Liver (tissue), 9 donors: Measurements from ENCODE around the gene ADGRD1. TPM values are rescaled to one million over a fixed set of nuclear protein-coding genes. Genes with fewer than 3 reads are reported as not detected.

Experiments
- DNase-seq: peaks from one replicate; pipeline ENCODE4 v3.0.0-alpha.2; 2017; ENCODE audit warnings: low spot score
- H3K27ac ChIP-seq, 2 donors: one replicate each; pipeline ENCODE4 v1.7.0; 2013; ENCODE audit warnings: inconsistent platforms in 2 of 2, low read length in 2 of 2, control low read depth in 1 of 2, low read depth in 1 of 2, mild to moderate bottlenecking in 1 of 2
- H3K27me3 ChIP-seq, 4 donors: one replicate each; pipeline versions ENCODE4 v1.6.1 to v1.7.0; 2013; ENCODE audit warnings: low read length in 3 of 4, inconsistent platforms in 1 of 4, mild to moderate bottlenecking in 1 of 4, moderate library complexity in 1 of 4; ENCODE audit not compliant: control insufficient read depth in 4 of 4, insufficient read depth in 4 of 4
- H3K36me3 ChIP-seq, 4 donors: one replicate each; pipeline versions ENCODE4 v1.6.1 to v1.7.0; 2013; ENCODE audit warnings: low read length in 3 of 4, mild to moderate bottlenecking in 3 of 4, low read depth in 1 of 4, moderate library complexity in 1 of 4; ENCODE audit not compliant: control insufficient read depth in 4 of 4, insufficient read depth in 3 of 4
- H3K4me1 ChIP-seq, 4 donors: one replicate each; pipeline versions ENCODE4 v1.6.1 to v1.7.0; 2013; ENCODE audit warnings: low read length in 3 of 4, mild to moderate bottlenecking in 3 of 4, moderate library complexity in 1 of 4; ENCODE audit not compliant: control insufficient read depth in 4 of 4, insufficient read depth in 4 of 4
- H3K4me3 ChIP-seq, 3 donors: one replicate each; pipeline versions ENCODE4 v1.6.1 to v1.7.0; 2013; ENCODE audit warnings: low read length in 3 of 3, control low read depth in 1 of 3, low read depth in 1 of 3, mild to moderate bottlenecking in 1 of 3
- H3K9ac ChIP-seq, 2 donors: one replicate each; pipeline ENCODE4 v1.7.0; 2013; ENCODE audit warnings: low read length in 2 of 2, mild to moderate bottlenecking in 2 of 2, moderate library complexity in 2 of 2, control low read depth in 1 of 2, low read depth in 1 of 2
- H3K9me3 ChIP-seq, 4 donors: one replicate each; pipeline versions ENCODE4 v1.6.1 to v1.7.0; 2013; ENCODE audit warnings: low read length in 3 of 4; ENCODE audit not compliant: control insufficient read depth in 4 of 4
- ATF3 ChIP-seq: IDR thresholded peaks from 2 replicates; pipeline ENCODE4 v1.6.1; 2016; ENCODE audit warnings: antibody characterized with exemption
- EGR1 ChIP-seq, 2 donors: IDR thresholded peaks; 2 replicates each; pipeline ENCODE4 v1.6.1; 2016 to 2018; ENCODE audit warnings: antibody characterized with exemption in 2 of 2, low read depth in 2 of 2
- FOXA2 ChIP-seq: IDR thresholded peaks from 2 replicates; pipeline ENCODE4 v1.6.1; 2016; ENCODE audit warnings: antibody characterized with exemption
- GABPA ChIP-seq, 2 donors: IDR thresholded peaks in 1 of 2; conservative IDR thresholded peaks in 1 of 2; 2 replicates each; pipeline ENCODE4 v1.6.1; 2016; ENCODE audit warnings: antibody characterized with exemption in 2 of 2, mild to moderate bottlenecking in 1 of 2, moderate library complexity in 1 of 2
- HNF4A ChIP-seq, 2 donors: conservative IDR thresholded peaks; 2 replicates each; pipeline ENCODE4 v1.6.1; 2016; ENCODE audit warnings: antibody characterized with exemption in 2 of 2, mild to moderate bottlenecking in 2 of 2
- HNF4G ChIP-seq: IDR thresholded peaks from 2 replicates; pipeline ENCODE4 v1.6.1; 2016; ENCODE audit warnings: antibody characterized with exemption
- MAX ChIP-seq: IDR thresholded peaks from 2 replicates; pipeline ENCODE4 v1.6.1; 2016; ENCODE audit warnings: antibody characterized with exemption
- RAD21 ChIP-seq, 2 donors: IDR thresholded peaks; 2 replicates each; pipeline ENCODE4 v1.6.1; 2016; ENCODE audit warnings: antibody characterized with exemption in 2 of 2, mild to moderate bottlenecking in 2 of 2
- REST ChIP-seq: IDR thresholded peaks from 2 replicates; pipeline ENCODE4 v1.6.1; 2016; ENCODE audit warnings: antibody characterized with exemption, mild to moderate bottlenecking
- RXRA ChIP-seq, 2 donors: IDR thresholded peaks; 2 replicates each; pipeline ENCODE4 v1.6.1; 2017 to 2018; ENCODE audit warnings: antibody characterized with exemption in 2 of 2, mild to moderate bottlenecking in 1 of 2
- TAF1 ChIP-seq: conservative IDR thresholded peaks from 2 replicates; pipeline ENCODE4 v1.6.1; 2016; ENCODE audit warnings: antibody characterized with exemption, mild to moderate bottlenecking
- ZBTB33 ChIP-seq: IDR thresholded peaks from 2 replicates; pipeline ENCODE4 v1.6.1; 2016; ENCODE audit warnings: antibody characterized with exemption
- WGBS: extraction: QIAGEN DNeasy Blood & Tissue Kit; methylation state at CpG from one replicate; pipeline ENCODE4 v1.1.7; 2013; 5-methylcytosine and 5-hydroxymethylcytosine counted together
- polyA plus RNA-seq, 2 donors: library from polyadenylated mRNA; stranded (reverse) in 1 of 2; unstranded in 1 of 2; fragments of 200-250 nt in 1 of 2; fragments of >200 nt in 1 of 2; fragmentation: Nextera tagmentation in 1 of 2; extraction: Ambion mirVana in 1 of 2; gene quantifications; one replicate each; pipeline versions ENCODE4 v1.2.1 to v1.2.3, GENCODE V29; 2013 to 2015
- total RNA-seq, 2 donors: library from RNA; depleted of rRNA; stranded (reverse); fragments of >200 nt; gene quantifications; one replicate each; pipeline ENCODE4 v1.2.3, GENCODE V29; 2014
- donor health status: healthy.
- donor health status: healthy.
- donor health status: healthy.
- donor health status: healthy.
- donor health status: healthy.

Gene ADGRD1
- total and polyA plus RNA-seq, 4 donors: 2.7 to 7.1 (median 4.6) TPM

GRCh38 chr12:131002216-131002631 lies 48.5 kb downstream of the ADGRD1 start:
- Histone ChIP-seq H3K4me1 (peaks cover 2 to 6% (median 5%) of the 10 kb centered on the region in 4 donors), H3K9me3 (no peaks in the 10 kb centered on the region), H3K27ac (no peak overlapping the region), H3K4me3 (no peak overlapping the region), H3K27me3 (no peaks in the 10 kb centered on the region), H3K9ac (no peak overlapping the region), H3K36me3 (no peaks in the 10 kb centered on the region)
- no peak for TF ChIP-seq ZBTB33
- no peak for TF ChIP-seq MAX
- TF ChIP-seq EGR1 (IDR thresholded peaks at IDR 0.05; ENCODE audit: low read depth in 2 of 2): no peak
- no peak for TF ChIP-seq GABPA (IDR thresholded peaks at IDR 0.05 in 1 of 2, conservative IDR thresholded peaks at IDR 0.05 in 1 of 2)
- WGBS: 88% methylated on average over 2 of the region's 2 CpGs
- no peak for DNase-seq

GRCh38 chr12:131003036-131003715 lies 49.5 kb downstream of the ADGRD1 start:
- DNase-seq: no peak
- H3K27me3 ChIP-seq: no peaks in the 10 kb centered on the region
- no peaks in the 10 kb centered on the region for H3K36me3 ChIP-seq
- H3K9ac ChIP-seq: no peak overlapping the region
- no peak for TF ChIP-seq EGR1 (IDR thresholded peaks at IDR 0.05; ENCODE audit: low read depth in 2 of 2)
- TF ChIP-seq MAX: no peak
- no peak for TF ChIP-seq HNF4G
- TF ChIP-seq RAD21 (IDR thresholded peaks at IDR 0.05): no peak
- no peak for TF ChIP-seq FOXA2
- TF ChIP-seq REST: no peak
- TF ChIP-seq ZBTB33: no peak
- no peak for TF ChIP-seq HNF4A (conservative IDR thresholded peaks at IDR 0.05)
- no peak for TF ChIP-seq RXRA (IDR thresholded peaks at IDR 0.05)
- TF ChIP-seq ATF3: no peak
- no peak for TF ChIP-seq TAF1
- no peaks in the 10 kb centered on the region for H3K9me3 ChIP-seq
- 87% methylated on average over 18 of the region's 18 CpGs for WGBS
- no peak overlapping the region for H3K4me3 ChIP-seq
- peaks cover 6 to 16% (median 14%) of the 10 kb centered on the region in 4 donors for H3K4me1 ChIP-seq
- no peak overlapping the region for H3K27ac ChIP-seq
